ENCODE results near the gene TBCD.

- TF ChIP-seq EP300 (conservative IDR thresholded peaks at IDR 0.05; ENCODE audit: poor library complexity, severe bottlenecking): no peak
- no peak for TF ChIP-seq CTCF (IDR thresholded peaks at IDR 0.05; ENCODE audit: poor library complexity, severe bottlenecking)
- TF ChIP-seq TAF1 (IDR thresholded peaks at IDR 0.05; ENCODE audit: low read depth): no peak
Observed at GRCh38 chr17:82891911-82892310, 140.0 kb downstream of the TBCD start.

All from neural cell (in vitro differentiated cells).